Esophagus squamous epithelium (tissue), 4 donors: ENCODE measurements around the gene CATSPERE.

Source experiments
- POLR2A ChIP-seq, 4 donors: fragments of 450-650 bp; IDR thresholded peaks; one replicate each; pipeline ENCODE4 v1.6.1; 2017; ENCODE audit warnings: antibody characterized with exemption in 4 of 4, mild to moderate bottlenecking in 4 of 4, moderate library complexity in 3 of 4
- TF ChIP-seq, protein P1 (sequence below), 6 experiments: fragments of 450-650 bp in 4 of 6; fragments of 200-600 bp in 2 of 6; sonication (generic) in 2 of 6; IDR thresholded peaks; one replicate each; pipeline ENCODE4 v1.5.1; 2016 to 2019; ENCODE audit warnings: antibody characterized with exemption in 6 of 6, mild to moderate bottlenecking in 4 of 6, moderate library complexity in 4 of 6

DNA sequence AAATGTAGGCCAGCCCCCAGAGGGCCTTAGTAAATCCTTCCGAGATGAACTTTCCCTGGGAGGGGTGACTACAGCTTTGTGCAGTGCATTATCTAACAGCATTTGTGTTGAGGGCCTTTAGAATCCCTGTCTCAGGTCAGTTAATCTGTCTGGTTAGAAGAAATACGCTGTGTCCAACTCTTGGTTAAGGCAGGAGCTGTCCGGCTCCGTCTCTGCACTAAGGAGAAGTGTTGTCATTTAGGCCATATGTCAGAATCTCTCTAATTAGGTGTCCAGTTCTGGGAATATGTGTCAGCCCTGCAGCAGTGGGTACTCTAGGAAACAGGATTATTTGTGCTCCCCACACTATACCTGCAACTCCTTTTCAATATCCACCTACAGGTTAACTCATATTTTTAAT lies 124.8 kb downstream of the CATSPERE start:
- no peak for TF ChIP-seq POLR2A (IDR thresholded peaks at IDR 0.05)
- TF ChIP-seq, protein P1, sequence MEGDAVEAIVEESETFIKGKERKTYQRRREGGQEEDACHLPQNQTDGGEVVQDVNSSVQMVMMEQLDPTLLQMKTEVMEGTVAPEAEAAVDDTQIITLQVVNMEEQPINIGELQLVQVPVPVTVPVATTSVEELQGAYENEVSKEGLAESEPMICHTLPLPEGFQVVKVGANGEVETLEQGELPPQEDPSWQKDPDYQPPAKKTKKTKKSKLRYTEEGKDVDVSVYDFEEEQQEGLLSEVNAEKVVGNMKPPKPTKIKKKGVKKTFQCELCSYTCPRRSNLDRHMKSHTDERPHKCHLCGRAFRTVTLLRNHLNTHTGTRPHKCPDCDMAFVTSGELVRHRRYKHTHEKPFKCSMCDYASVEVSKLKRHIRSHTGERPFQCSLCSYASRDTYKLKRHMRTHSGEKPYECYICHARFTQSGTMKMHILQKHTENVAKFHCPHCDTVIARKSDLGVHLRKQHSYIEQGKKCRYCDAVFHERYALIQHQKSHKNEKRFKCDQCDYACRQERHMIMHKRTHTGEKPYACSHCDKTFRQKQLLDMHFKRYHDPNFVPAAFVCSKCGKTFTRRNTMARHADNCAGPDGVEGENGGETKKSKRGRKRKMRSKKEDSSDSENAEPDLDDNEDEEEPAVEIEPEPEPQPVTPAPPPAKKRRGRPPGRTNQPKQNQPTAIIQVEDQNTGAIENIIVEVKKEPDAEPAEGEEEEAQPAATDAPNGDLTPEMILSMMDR (IDR thresholded peaks at IDR 0.05), result no peak
